Measurements from ENCODE around the gene RNASE8.

RNASE8 gene

DNA sequence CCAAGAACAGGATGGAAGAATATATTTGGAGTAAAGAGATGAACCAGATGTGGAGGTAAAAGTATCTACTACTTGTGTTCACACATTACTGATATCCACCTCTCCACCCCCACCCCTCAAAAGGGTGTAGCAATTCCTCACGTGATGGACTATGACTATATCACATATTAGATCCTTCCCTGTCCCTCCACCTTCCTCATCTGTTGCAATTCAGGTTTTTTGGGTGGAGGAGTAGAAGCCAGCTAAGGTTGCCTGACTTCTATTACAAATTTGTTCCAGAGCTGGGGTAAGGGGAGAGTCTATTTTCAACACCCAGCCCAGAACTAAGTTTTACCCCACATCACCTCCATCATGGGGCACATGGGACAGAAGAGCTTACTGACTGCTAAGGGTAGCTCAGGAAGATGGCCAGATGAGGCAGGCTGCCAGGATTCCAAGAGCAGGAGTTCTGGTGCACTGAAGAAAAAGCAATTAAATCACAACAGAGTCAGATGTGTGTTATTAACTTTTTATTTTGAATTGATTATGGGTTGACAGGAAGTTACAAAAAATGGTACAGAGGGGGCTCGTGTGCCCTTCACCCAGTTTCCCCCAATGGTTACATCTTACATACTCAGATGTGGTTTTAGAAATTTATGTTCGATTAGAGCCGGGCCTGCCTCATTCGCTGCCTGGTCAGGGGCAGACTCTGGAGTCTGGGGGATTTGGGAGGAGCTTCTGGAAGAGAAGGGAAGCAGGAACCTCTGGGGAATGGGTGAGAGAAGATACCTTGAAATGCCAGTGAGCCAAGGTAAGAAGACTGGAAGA is 25.1 kb upstream of the RNASE8 start:
- H3K27ac ChIP-seq: no peak overlapping the region
- TF ChIP-seq ZFX (IDR thresholded peaks at IDR 0.05; ENCODE audit: borderline replicate concordance): no peak
- TF ChIP-seq, protein P1, sequence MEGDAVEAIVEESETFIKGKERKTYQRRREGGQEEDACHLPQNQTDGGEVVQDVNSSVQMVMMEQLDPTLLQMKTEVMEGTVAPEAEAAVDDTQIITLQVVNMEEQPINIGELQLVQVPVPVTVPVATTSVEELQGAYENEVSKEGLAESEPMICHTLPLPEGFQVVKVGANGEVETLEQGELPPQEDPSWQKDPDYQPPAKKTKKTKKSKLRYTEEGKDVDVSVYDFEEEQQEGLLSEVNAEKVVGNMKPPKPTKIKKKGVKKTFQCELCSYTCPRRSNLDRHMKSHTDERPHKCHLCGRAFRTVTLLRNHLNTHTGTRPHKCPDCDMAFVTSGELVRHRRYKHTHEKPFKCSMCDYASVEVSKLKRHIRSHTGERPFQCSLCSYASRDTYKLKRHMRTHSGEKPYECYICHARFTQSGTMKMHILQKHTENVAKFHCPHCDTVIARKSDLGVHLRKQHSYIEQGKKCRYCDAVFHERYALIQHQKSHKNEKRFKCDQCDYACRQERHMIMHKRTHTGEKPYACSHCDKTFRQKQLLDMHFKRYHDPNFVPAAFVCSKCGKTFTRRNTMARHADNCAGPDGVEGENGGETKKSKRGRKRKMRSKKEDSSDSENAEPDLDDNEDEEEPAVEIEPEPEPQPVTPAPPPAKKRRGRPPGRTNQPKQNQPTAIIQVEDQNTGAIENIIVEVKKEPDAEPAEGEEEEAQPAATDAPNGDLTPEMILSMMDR (IDR thresholded peaks at IDR 0.05): no peak

DNA sequence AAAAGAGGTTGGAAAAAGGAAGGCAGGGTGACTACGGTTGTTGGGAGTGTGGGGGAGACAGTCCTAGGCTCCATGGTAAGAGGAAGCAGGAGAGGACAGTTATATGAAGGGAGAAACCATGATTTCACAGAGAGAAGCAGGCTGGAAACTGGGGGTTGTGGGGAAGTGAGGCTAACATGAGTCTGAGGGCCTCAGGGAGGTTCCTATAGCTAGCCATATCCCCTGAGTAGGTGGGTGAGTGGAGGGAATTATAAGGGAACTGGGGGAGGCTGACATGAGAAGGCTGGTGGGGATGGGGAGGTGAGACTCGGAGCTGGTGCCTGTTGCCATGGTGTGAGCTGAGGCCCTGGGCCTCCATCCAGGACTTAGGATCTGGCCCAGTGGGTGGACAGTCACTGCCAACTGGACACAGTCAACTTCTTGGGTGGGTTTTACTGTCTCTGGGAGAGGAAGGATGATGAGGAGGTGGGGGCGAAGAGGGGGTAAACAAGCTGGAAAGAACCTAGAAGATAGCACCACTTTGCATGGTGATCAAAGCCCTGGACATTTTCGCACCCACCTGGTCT is 24.4 kb upstream of the RNASE8 start:
- no peak overlapping the region for H3K27ac ChIP-seq

DNA sequence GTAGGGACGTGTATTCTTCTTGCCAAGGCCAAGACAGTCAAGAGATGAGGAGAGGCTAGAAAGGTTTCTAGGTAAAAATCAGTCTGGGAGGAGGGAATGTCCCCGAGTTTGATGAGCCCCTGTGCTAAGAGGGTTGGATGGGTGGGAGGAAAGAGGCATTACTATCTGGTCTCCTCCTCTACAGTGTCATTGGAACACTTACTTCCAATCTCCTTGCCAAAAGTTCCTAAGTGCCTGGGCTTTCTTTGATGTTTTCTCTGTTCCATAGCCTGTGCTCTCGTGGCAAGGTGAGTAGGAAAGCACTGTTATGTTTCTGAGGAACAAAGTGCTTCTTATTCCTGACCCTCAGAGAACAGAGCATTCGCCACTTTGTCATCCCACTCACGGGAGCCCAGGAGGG is 22.9 kb upstream of the RNASE8 start, which contains the start of gene RNASE13:
TSS of gene RNASE13 (minus strand) at position 101 of the 400 bp plus-strand sequence. CDS start 519 bp downstream, outside the sequence.
- H3K27ac ChIP-seq: no peak within 1 kb of the TSS
- TF ChIP-seq ZFX (IDR thresholded peaks at IDR 0.05; ENCODE audit: borderline replicate concordance): no peak
- TF ChIP-seq, protein P1 (IDR thresholded peaks at IDR 0.05): no peak

More for the DNA sequence above, 24.4 kb upstream of the RNASE8 start:
- TF ChIP-seq ZFX (IDR thresholded peaks at IDR 0.05; ENCODE audit: borderline replicate concordance): no peak
- TF ChIP-seq, protein P1 (IDR thresholded peaks at IDR 0.05): no peak

DNA sequence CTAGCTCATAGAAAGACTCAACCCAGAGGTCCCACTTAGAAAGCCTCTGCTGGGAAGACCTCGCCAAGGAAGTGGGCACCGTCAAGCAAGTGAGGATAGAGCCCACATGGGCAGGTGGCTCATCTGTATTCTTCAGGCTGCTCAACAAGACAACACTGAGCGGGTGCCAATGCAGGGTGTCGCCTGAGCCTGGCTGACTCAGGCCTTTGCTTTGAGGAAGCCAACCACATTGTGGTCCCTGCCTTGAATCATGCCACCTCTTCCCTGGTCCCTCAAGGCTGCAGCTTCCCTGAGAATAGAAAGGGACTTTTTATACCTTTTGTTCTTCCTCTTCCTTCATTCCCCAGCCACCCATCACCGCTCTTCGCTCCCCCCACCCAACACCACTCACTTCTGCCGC is 20.9 kb upstream of the RNASE8 start:
- H3K27ac ChIP-seq: no peak overlapping the region
- TF ChIP-seq, protein P1 (IDR thresholded peaks at IDR 0.05): no peak
- TF ChIP-seq ZFX (IDR thresholded peaks at IDR 0.05; ENCODE audit: borderline replicate concordance): no peak

DNA sequence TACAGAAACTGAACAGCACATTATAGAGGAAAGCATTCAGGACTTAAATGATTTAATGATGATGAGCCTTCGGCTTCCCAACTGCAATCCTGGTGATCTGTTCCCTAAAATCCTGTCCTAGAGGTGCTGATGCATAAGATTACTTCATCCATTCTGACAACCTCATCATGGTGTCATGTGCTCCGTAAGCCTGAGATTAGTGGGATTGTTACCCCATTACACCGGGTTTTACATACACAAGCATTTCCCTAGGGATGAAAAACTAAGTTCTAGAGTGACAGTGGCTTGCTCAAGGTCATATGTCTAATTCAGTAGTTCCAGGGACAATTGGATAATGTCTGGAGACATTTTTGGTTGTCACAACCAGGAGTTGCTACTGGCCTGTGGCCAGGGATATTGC is 20.5 kb upstream of the RNASE8 start:
- TF ChIP-seq ZFX (IDR thresholded peaks at IDR 0.05; ENCODE audit: borderline replicate concordance): no peak
- TF ChIP-seq, protein P1 (IDR thresholded peaks at IDR 0.05): no peak

DNA sequence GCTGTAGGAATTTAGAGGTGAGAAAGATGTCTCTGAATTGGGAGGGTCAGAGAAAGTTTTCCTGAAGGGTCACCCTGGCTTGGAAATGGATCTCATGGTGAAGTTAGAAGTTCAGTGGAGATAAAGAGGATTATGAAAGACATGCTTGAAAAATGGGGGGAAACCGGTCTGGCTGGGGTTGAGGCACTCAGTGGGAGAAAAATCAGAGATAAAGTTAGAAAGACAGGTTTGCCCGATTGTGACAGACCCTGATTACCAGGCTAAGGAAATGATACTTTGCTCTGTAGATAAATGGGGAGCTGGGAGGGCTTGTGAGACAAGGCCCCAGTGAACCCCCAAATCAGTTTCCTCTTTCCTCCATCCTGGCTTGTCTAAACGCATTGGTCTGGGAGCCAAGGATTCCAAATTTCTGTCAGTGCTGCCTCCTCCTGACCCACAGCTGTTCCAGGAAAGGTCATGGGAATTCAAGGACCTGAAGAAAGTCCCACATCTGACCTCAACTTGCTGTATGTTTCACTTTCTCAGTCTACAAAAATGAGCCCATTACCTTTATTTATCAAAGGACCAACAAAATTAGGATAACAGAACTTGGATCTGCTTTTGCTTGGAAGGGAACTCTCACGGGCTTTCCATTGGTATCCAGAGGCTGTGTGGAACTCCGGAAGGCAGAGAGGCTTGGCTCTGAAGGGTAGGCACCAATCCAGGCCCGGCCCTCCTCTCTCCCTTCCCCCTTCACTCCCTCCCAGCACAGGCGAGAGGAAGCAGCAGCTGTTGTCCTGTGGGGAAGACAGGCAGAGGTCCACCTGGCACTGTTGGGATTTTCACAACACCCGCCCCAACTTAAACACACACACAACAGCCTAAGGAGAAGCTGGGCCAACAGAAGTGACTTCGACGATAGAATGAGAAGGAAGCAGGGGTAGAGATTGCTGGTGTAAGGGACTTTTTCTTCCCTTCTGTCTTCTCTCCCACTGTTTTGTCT is 18.9 kb upstream of the RNASE8 start:
- no peak overlapping the region for H3K27ac ChIP-seq
- TF ChIP-seq ZFX (IDR thresholded peaks at IDR 0.05; ENCODE audit: borderline replicate concordance): no peak
- TF ChIP-seq, protein P1 (IDR thresholded peaks at IDR 0.05): no peak

More for the DNA sequence above, 20.5 kb upstream of the RNASE8 start:
- H3K27ac ChIP-seq: no peak overlapping the region
